ENCODE measurements around the gene USP5. TPM values are rescaled to one million over a fixed set of nuclear protein-coding genes. Genes with fewer than 3 reads are reported as not detected.
A peak's percentile ranks its signal among the peaks of the same experiment; 100 is the strongest.

USP5 gene
- total RNA-seq, 1 experiment from 2014 or later: 158 TPM

- Mint-ChIP-seq H3K27me3 (ENCODE audit: low read depth) (no peaks in the 10 kb centered on the region), H3K9me3 (no peaks in the 10 kb centered on the region), H3K4me1 (peaks cover 19% of the 10 kb centered on the region), H3K36me3 (peaks cover 38% of the 10 kb centered on the region), H3K4me3 (peak overlapping the region; percentile 95), H3K27ac (peak overlapping the region; percentile 38)
- CTCF ChIA-PET: interaction anchor here (0.6 to 6.0 kb wide), 7 partner anchors 12 to 169 kb away, joined by 3 to 181 read pairs (median 27); partner anchors contain the start of genes GNB3, PTMS, SPSB2 and TPI1
- ATAC-seq (no peak), DNase-seq (ENCODE audit: low spot score) (no peak)
- TF ChIP-seq ZNF232 (CRISPR knock-in tag; IDR thresholded peaks at IDR 0.05) (no peak), JUN (CRISPR knock-in tag; IDR thresholded peaks at IDR 0.05) (no peak), ZNF423 (CRISPR knock-in tag; IDR thresholded peaks at IDR 0.05) (no peak), TEAD1 (CRISPR knock-in tag; IDR thresholded peaks at IDR 0.05) (no peak), ELF4 (CRISPR knock-in tag; IDR thresholded peaks at IDR 0.05; ENCODE audit: low read depth) (no peak), RORB (CRISPR knock-in tag; IDR thresholded peaks at IDR 0.05) (no peak), TEAD4 (CRISPR knock-in tag; IDR thresholded peaks at IDR 0.05) (no peak), CREB1 (CRISPR knock-in tag; IDR thresholded peaks at IDR 0.05) (no peak), STAT6 (CRISPR knock-in tag; conservative IDR thresholded peaks at IDR 0.05; ENCODE audit: low read depth) (no peak), KAT7 (CRISPR knock-in tag; IDR thresholded peaks at IDR 0.05; ENCODE audit: borderline replicate concordance) (no peak), IRF1 (CRISPR knock-in tag; IDR thresholded peaks at IDR 0.05) (no peak), GABPB1 (CRISPR knock-in tag; IDR thresholded peaks at IDR 0.05) (no peak), NFYB (CRISPR knock-in tag; conservative IDR thresholded peaks at IDR 0.05; ENCODE audit: low read depth) (no peak), ZNF219 (CRISPR knock-in tag; IDR thresholded peaks at IDR 0.05; ENCODE audit: borderline replicate concordance) (no peak), PRDM15 (CRISPR knock-in tag; IDR thresholded peaks at IDR 0.05) (no peak), TP53 (CRISPR knock-in tag; IDR thresholded peaks at IDR 0.05) (no peak), AFF4 (CRISPR knock-in tag; IDR thresholded peaks at IDR 0.05; ENCODE audit: borderline replicate concordance) (no peak), ZNF317 (CRISPR knock-in tag; IDR thresholded peaks at IDR 0.05; ENCODE audit: borderline replicate concordance, low read depth) (no peak)
- TF ChIP-seq, protein P1, sequence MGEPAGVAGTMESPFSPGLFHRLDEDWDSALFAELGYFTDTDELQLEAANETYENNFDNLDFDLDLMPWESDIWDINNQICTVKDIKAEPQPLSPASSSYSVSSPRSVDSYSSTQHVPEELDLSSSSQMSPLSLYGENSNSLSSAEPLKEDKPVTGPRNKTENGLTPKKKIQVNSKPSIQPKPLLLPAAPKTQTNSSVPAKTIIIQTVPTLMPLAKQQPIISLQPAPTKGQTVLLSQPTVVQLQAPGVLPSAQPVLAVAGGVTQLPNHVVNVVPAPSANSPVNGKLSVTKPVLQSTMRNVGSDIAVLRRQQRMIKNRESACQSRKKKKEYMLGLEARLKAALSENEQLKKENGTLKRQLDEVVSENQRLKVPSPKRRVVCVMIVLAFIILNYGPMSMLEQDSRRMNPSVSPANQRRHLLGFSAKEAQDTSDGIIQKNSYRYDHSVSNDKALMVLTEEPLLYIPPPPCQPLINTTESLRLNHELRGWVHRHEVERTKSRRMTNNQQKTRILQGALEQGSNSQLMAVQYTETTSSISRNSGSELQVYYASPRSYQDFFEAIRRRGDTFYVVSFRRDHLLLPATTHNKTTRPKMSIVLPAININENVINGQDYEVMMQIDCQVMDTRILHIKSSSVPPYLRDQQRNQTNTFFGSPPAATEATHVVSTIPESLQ (CRISPR knock-in tag; IDR thresholded peaks at IDR 0.05): no peak
- TF ChIP-seq, protein P2, sequence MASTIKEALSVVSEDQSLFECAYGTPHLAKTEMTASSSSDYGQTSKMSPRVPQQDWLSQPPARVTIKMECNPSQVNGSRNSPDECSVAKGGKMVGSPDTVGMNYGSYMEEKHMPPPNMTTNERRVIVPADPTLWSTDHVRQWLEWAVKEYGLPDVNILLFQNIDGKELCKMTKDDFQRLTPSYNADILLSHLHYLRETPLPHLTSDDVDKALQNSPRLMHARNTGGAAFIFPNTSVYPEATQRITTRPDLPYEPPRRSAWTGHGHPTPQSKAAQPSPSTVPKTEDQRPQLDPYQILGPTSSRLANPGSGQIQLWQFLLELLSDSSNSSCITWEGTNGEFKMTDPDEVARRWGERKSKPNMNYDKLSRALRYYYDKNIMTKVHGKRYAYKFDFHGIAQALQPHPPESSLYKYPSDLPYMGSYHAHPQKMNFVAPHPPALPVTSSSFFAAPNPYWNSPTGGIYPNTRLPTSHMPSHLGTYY (CRISPR knock-in tag; IDR thresholded peaks at IDR 0.05): no peak
- POLR2A ChIA-PET: interaction anchor here (0.6 to 3.0 kb wide), 5 partner anchors 14 to 90 kb away, joined by 3 to 33 read pairs (median 14); partner anchors contain the start of genes C12orf57, RNU7-1, SPSB2 and TPI1
These were observed 1.7 kb downstream of the USP5 start for GRCh38 chr12:6853626-6854025.

All from WTC11 (cell line).